IPS-20b (cell line): Measurements from ENCODE around the gene AFF1.
"Not testable (repeated sequence)": the region's sequence is repeated elsewhere in the genome, so short reads cannot be mapped to it uniquely, and the experiment has no call there.

Experiments used
- H3K27ac ChIP-seq: one replicate; pipeline ENCODE4 v1.5.1; 2013; ENCODE audit warnings: low read length
- H3K27me3 ChIP-seq: 2 replicates; pipeline ENCODE4 v1.6.1; 2013; ENCODE audit warnings: mild to moderate bottlenecking, low read length, inconsistent platforms; ENCODE audit not compliant: insufficient read depth
- H3K36me3 ChIP-seq: 2 replicates; pipeline ENCODE4 v1.6.1; 2013; ENCODE audit warnings: low read depth, mild to moderate bottlenecking, inconsistent platforms, low read length, moderate library complexity; ENCODE audit not compliant: insufficient read depth
- H3K4me1 ChIP-seq: 2 replicates; pipeline ENCODE4 v1.6.1; 2013; ENCODE audit warnings: mild to moderate bottlenecking, control low read depth, inconsistent platforms, low read length, moderate library complexity; ENCODE audit not compliant: insufficient read depth
- H3K4me3 ChIP-seq: 2 replicates; pipeline ENCODE4 v1.5.1; 2013; ENCODE audit warnings: mild to moderate bottlenecking, low read length, inconsistent platforms
- H3K9ac ChIP-seq: 2 replicates; pipeline ENCODE4 v1.6.1; 2013; ENCODE audit warnings: low read depth, mild to moderate bottlenecking, inconsistent platforms, low read length, moderate library complexity
- H3K9me3 ChIP-seq: 2 replicates; pipeline ENCODE4 v1.6.1; 2013; ENCODE audit warnings: mild to moderate bottlenecking, low read depth, low read length, inconsistent platforms; ENCODE audit not compliant: insufficient read depth

The AFF1 gene

GRCh38 chr4:87007528-87008446 lies 73.0 kb downstream of the AFF1 start:
- H3K4me3 ChIP-seq: peak overlapping the region; percentile 97
- H3K27me3 ChIP-seq: peaks cover 18% of the 10 kb centered on the region; the same call in 1 of the 2 replicates
- H3K27ac ChIP-seq: peak overlapping the region; percentile 60
- peaks cover 52% of the 10 kb centered on the region for H3K4me1 ChIP-seq
- H3K9ac ChIP-seq: peak overlapping the region; percentile 84
- no peaks in the 10 kb centered on the region for H3K9me3 ChIP-seq
- no peaks in the 10 kb centered on the region for H3K36me3 ChIP-seq

- H3K9ac ChIP-seq: 0 out of 2 replicates have a peak overlapping the region, but pooled peaks have one; percentile 6
- H3K4me1 ChIP-seq: peaks cover 50% of the 10 kb centered on the region
- peak overlapping the region; percentile 20; the same call in 1 of the 2 replicates for H3K4me3 ChIP-seq
- no peaks in the 10 kb centered on the region for H3K36me3 ChIP-seq
- H3K27me3 ChIP-seq: peaks cover 18% of the 10 kb centered on the region; the same call in 1 of the 2 replicates
- H3K9me3 ChIP-seq: no peaks in the 10 kb centered on the region
- H3K27ac ChIP-seq: no peak overlapping the region
These were observed 74.4 kb downstream of the AFF1 start for GRCh38 chr4:87009095-87009648.

GRCh38 chr4:87010192-87010591 lies 75.4 kb downstream of the AFF1 start:
- Histone ChIP-seq H3K27me3 (peaks cover 12% of the 10 kb centered on the region; the same call in 1 of the 2 replicates), H3K27ac (no peak overlapping the region), H3K4me1 (peaks cover 59% of the 10 kb centered on the region), H3K9ac (peak overlapping the region; percentile 20; the same call in 1 of the 2 replicates), H3K36me3 (no peaks in the 10 kb centered on the region), H3K9me3 (no peaks in the 10 kb centered on the region), H3K4me3 (no peak overlapping the region)

GRCh38 chr4:87011340-87012034 lies 76.7 kb downstream of the AFF1 start:
- Histone ChIP-seq H3K9me3 (no peaks in the 10 kb centered on the region), H3K27ac (peak overlapping the region; percentile 64), H3K27me3 (peaks cover 9% of the 10 kb centered on the region; the same call in 1 of the 2 replicates), H3K4me3 (peak overlapping the region; percentile 42), H3K4me1 (peaks cover 56% of the 10 kb centered on the region), H3K36me3 (no peaks in the 10 kb centered on the region), H3K9ac (peak overlapping the region; percentile 41; the same call in 1 of the 2 replicates)

- H3K27ac ChIP-seq: no peak overlapping the region
- peak overlapping the region; percentile 47 for H3K9ac ChIP-seq
- peaks cover 56% of the 10 kb centered on the region for H3K4me1 ChIP-seq
- H3K27me3 ChIP-seq: peaks cover 9% of the 10 kb centered on the region; the same call in 1 of the 2 replicates
- no peak overlapping the region for H3K4me3 ChIP-seq
- H3K9me3 ChIP-seq: no peaks in the 10 kb centered on the region
- no peaks in the 10 kb centered on the region for H3K36me3 ChIP-seq
These were observed 77.6 kb downstream of the AFF1 start for GRCh38 chr4:87012265-87012953.

GRCh38 chr4:87012954-87013308 lies 78.1 kb downstream of the AFF1 start:
- not testable (repeated sequence) for H3K27ac ChIP-seq

GRCh38 chr4:87014284-87014782 lies 79.5 kb downstream of the AFF1 start:
- no peak overlapping the region for H3K27ac ChIP-seq
- no peak overlapping the region for H3K4me3 ChIP-seq
- no peaks in the 10 kb centered on the region for H3K27me3 ChIP-seq
- H3K4me1 ChIP-seq: peaks cover 51% of the 10 kb centered on the region
- no peaks in the 10 kb centered on the region for H3K9me3 ChIP-seq
- H3K36me3 ChIP-seq: no peaks in the 10 kb centered on the region
- H3K9ac ChIP-seq: peak overlapping the region; percentile 42; the same call in 1 of the 2 replicates

More at GRCh38 chr4:87012954-87013308, 78.1 kb downstream of the AFF1 start:
- H3K4me1 ChIP-seq: peaks cover 57% of the 10 kb centered on the region
- H3K9me3 ChIP-seq, H3K36me3 ChIP-seq, H3K27me3 ChIP-seq, H3K4me3 ChIP-seq: not testable (repeated sequence)
- 0 out of 2 replicates have a peak overlapping the region, but pooled peaks have one; percentile 6 for H3K9ac ChIP-seq

- no peaks in the 10 kb centered on the region for H3K27me3 ChIP-seq
- peaks cover 44% of the 10 kb centered on the region for H3K4me1 ChIP-seq
- H3K4me3 ChIP-seq: no peak overlapping the region
- H3K36me3 ChIP-seq: no peaks in the 10 kb centered on the region
- no peak overlapping the region for H3K27ac ChIP-seq
- H3K9ac ChIP-seq: no peak overlapping the region
- no peaks in the 10 kb centered on the region for H3K9me3 ChIP-seq
These were observed 80.6 kb downstream of the AFF1 start for GRCh38 chr4:87015416-87015815.

- no peak overlapping the region for H3K27ac ChIP-seq
- H3K36me3 ChIP-seq: no peaks in the 10 kb centered on the region
- H3K4me3 ChIP-seq: no peak overlapping the region
- H3K27me3 ChIP-seq: no peaks in the 10 kb centered on the region
- no peaks in the 10 kb centered on the region for H3K9me3 ChIP-seq
- H3K4me1 ChIP-seq: peaks cover 32% of the 10 kb centered on the region
- H3K9ac ChIP-seq: no peak overlapping the region
These were observed 83.0 kb downstream of the AFF1 start for GRCh38 chr4:87017580-87018342.

- Histone ChIP-seq H3K4me3 (no peak overlapping the region), H3K36me3 (no peaks in the 10 kb centered on the region), H3K9ac (no peak overlapping the region), H3K27ac (no peak overlapping the region), H3K4me1 (peaks cover 26% of the 10 kb centered on the region), H3K27me3 (no peaks in the 10 kb centered on the region), H3K9me3 (no peaks in the 10 kb centered on the region)
These were observed 83.9 kb downstream of the AFF1 start for GRCh38 chr4:87018753-87019152.
